Astrocyte of the spinal cord (primary cell): Measurements from ENCODE around the gene GPX2.

Experiments
- DNase-seq: peaks from one replicate; pipeline ENCODE4 v3.0.0; 2011; ENCODE audit warnings: low read depth, low spot score
- H3K4me3 ChIP-seq: 2 replicates; pipeline ENCODE4 v1.5.1; 2011; ENCODE audit warnings: low read depth, mild to moderate bottlenecking, low read length, moderate library complexity
- CTCF ChIP-seq: IDR thresholded peaks from 2 replicates; pipeline ENCODE4 v1.5.1; 2012; ENCODE audit warnings: low read depth, mild to moderate bottlenecking, low read length, inconsistent platforms
- in situ Hi-C: cut with HindIII; loops from 2 replicates; pipeline ENCODE4 v1.10.0; 2017; ENCODE audit warnings: low sequenced_read_pairs

The GPX2 gene

GRCh38 chr14:64944041-64944440, 1.5 kb upstream of the GPX2 start:
- no peak for TF ChIP-seq CTCF

DNA sequence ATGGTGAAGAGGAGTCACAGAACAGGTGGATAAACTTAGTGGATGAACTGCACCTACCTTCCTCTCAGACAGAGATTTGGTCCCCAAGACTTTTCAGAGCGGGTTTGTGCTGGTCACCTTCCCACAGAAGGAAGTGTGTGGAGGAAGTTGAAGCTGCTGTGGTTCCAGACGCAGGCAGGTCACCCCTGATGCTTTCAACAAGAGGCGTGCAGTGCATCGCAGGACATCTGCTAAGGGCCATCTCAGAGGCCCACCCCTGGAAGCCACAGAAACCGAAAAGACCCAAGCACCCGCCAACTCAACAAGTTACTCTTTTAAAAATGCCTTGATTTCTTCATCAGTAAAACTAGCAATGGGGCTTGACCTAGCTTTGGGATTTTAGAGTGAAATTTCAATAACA, 1.0 kb upstream of the GPX2 start:
- DNase-seq, result no peak
- no peak overlapping the region for H3K4me3 ChIP-seq
- TF ChIP-seq CTCF, result no peak
- in situ Hi-C loops, result no loop called here

More at GRCh38 chr14:64944041-64944440, 1.5 kb upstream of the GPX2 start:
- no peak for DNase-seq
- H3K4me3 ChIP-seq, result no peak overlapping the region
- in situ Hi-C loops, result no loop called here

DNA sequence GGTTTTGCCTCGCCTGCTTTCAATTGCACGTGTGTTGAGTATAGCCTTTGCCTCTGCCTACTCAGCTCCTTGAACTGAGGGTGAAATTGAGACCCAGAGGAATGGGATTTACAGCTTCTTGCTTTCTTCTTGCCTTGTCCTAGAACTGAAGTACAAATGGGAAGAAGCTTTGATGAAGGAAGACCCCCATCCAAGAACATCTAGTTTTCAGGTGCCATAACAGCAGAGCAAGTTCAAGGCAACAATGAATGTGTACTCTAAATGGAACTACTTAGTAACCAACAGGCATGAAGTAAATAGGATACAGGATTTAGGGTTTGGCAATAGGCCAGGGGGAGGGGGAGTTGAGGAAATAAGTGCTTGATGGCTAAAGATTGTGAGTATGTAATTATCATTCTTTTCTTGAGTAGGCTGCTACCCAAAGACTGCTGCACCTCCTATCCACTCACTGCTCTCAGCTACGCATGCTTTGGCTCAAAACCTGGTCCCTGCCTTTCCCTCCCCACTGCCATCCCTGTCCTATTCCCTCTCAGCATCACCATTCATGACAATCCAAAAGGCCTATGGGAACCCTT, 2.1 kb downstream of the GPX2 start:
- no peak for DNase-seq
- in situ Hi-C loops, result no loop called here
- TF ChIP-seq CTCF, result no peak
- H3K4me3 ChIP-seq, result no peak overlapping the region

DNA sequence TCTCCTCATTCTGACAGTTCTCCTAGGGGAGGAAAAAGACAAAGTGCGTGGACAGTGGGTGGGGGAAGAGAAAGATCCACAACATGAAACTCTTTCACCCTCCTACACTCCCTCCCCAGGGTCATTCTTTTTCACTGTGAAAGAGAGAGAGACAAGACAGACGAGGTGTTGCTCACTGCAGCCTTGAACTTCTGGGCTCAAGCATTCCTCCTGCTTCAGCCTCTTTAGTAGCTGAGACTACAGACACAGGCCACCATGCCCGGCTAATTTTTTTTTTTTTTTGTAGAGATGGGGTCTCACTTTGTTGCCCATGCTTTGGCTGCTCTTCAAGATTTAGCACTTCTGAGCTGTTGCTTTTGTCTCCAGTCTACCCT, 2.7 kb downstream of the GPX2 start:
- DNase-seq, result no peak
- in situ Hi-C loops, result no loop called here
- H3K4me3 ChIP-seq, result no peak overlapping the region
- no peak for TF ChIP-seq CTCF

- DNase-seq, result no peak
- H3K4me3 ChIP-seq, result no peak overlapping the region
- TF ChIP-seq CTCF, result no peak
- in situ Hi-C loops, result no loop called here
These were observed 3.4 kb downstream of the GPX2 start for GRCh38 chr14:64938972-64939816.

DNA sequence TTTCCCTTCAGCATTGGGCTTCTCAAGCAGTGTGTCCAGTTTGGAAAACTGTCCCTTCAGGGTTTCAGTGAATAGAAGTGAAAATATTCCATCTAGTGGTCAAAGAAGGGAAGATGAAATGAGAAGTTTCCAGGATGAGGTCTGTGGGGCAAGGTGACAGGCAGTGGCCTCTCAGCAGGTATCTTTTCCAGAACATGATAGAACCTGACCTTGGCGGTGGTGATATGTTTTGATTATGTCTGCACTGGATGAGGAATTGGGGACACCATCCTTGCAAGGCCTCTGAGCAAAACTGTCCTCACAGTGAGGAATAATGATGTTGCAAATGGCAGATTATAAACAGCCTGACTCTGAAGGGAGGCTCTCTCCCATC, 4.7 kb downstream of the GPX2 start:
- in situ Hi-C loops, result no loop called here

More for the DNA sequence above, 4.7 kb downstream of the GPX2 start:
- no peak overlapping the region for H3K4me3 ChIP-seq
- DNase-seq, result peak; percentile 10
- peak; percentile 24 for TF ChIP-seq CTCF
